C1 segment of cervical spinal cord (tissue), 14 donors: ENCODE data around the gene HMCN1.

ENCODE experiments used
- DNase-seq, 14 donors: peaks; one replicate each; lab custom pipeline; 2025; lab: John Stamatoyannopoulos, UW

Gene HMCN1

DNA sequence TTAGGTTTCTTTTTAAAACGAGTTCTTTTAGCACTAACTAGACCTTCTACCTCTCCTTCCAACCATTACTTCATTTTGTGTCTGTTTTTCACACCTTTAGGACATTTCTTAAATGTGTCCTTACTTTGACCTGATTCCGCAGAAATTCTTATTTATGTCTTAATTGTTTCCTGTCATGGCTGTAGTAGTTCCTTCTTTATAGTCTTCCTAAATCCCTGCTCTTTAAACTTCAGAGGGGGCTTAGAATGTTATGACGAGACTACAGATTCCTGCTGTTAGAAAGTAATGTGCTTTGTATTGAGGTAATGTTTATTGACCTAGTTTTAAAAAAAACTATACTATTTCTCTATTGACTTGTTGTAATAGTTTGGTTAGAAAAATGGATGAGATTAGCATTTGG, 70.4 kb downstream of the HMCN1 start:
- no peak for DNase-seq

DNA sequence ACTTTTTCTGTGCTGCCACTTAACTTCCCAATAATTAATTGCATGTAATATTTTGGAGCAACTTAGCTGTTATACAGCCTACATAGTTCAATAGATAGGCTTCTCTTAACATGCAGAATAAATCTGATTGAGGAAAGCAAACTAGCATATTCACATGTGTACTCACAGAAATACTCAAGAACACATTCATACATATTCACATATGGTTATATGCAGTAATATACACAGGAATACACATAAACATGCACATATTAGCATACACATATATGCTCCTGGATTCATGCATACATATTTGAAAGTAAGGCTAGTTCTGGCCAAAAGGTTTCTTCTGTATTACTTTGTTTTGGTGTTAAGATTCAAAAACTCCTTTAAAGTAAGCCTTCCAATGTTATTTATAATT, 73.1 kb downstream of the HMCN1 start:
- no peak for DNase-seq

DNA sequence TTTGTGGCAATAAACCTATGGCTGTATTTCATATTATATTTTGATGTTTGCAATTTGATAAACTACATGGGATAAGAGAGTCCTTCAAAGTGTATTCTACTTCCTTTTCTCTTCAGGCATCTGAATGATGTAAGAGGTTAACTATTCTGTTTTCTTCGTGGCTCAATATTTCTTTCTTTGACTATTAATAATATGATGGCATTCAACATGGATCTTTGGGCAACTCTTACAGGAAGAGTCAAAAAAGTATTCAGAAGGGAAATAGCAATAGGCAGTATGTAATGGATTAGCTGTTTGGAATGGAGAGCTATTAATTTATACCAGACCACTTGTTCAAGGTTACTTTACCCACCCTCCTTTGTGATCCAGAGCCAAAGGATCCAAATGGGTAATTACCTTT, 74.4 kb downstream of the HMCN1 start:
- no peak for DNase-seq

DNA sequence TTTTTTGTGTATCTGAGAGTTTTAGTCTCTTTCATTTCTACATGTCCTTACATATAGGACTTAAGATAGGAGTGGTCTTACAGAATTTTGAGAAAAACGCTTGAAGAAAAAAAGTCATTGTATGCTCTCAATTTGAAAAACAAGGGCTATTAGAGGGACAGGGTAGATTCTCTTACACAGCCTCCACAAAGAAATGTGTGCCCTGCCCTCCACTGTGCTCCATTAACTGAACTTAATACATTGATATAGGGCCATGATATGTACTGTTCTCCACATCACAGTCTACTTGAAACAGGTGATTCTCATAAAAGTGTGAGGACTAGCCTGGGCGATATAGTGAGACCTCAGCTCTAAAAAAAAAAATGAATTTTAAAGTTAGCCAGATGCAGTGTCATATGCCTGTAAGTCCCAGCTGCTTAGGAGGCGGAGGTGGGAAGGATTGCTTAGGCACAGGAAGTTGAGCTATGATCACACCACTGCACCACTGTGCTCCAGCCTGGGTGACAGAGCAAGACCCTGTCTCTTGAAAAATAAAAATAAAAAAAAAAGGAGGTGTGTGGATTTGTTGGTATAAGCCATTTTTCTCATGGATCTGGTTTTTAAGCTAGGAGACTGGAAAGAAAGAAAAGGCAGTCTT, 77.0 kb downstream of the HMCN1 start:
- DNase-seq: no peak

DNA sequence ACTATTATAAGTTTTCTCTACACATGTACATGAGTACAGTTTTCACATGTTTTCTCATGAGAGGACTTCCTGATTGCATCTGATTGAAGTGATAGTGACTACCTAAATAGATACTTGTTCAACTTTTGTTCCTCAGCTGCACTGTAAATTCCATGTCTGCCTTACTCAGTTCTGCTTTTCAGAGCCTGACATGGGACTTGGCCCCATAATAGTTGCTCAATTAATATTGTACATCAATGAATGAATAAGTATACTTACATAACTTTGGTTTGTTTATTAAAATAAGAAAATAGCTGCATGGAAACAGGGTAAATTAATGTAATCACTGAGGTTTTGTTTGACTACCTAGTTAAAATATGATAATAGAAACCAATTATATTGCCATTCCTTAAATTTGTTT, 78.7 kb downstream of the HMCN1 start:
- DNase-seq: no peak

- DNase-seq: no peak
Measured at GRCh38 chr1:185813401-185813979, 79.3 kb downstream of the HMCN1 start.

DNA sequence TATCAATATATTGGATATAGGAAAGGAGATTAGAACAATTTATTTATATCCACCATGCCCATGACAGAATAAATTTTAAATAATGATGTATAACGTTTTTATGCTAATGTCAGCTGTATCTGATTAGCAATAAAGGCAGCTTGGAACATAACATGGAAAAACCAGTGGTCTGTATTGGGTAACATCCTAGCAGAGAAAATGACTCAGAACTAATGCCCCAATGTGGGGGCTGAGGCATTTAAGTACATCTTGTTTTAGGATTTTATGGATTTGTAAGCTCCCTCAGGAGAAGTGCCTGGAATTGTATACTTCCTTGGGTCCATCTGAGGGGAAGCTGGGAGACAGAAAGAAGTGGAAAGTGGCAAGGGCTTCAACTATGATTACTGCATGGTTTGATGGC, 82.3 kb downstream of the HMCN1 start:
- DNase-seq: no peak

DNA sequence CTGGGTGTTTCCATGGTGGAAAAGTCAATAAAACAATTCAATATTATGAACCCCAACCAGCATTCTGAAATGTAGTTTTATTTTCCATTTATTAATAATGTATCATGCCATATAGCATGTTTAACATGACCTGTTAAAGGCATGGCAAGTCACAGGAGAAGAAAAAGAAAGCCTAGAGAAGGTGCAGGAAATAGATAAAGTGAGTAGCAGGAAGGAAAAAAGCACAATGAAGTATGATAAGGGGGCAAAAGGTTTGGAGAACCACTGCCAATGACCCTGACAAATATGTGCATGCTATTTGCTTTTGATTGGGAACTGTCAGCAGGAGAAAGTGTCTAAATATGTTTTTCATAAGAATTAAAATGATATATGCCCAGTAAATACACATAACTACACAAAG, 85.6 kb downstream of the HMCN1 start:
- no peak for DNase-seq

GRCh38 chr1:185821612-185822385, 87.6 kb downstream of the HMCN1 start:
- DNase-seq: no peak

DNA sequence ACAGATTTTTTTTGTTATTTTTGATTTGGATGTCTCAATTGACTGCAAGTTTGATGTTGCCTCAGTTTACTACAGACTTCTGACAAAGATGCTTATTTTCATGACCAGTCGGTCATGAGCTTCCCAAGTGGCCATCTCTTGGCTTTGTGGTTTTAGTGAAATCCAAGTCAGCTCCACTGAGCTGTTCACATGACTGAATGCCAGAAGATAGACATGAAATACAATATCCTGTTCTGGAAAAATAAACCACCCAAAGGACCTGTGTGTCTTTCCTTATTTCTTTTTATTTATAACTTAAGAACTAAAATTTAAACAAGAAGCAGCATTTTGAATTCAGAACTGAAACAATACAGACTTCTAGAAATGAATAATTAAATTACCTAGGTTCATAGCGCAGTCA, 89.3 kb downstream of the HMCN1 start:
- DNase-seq: no peak

DNA sequence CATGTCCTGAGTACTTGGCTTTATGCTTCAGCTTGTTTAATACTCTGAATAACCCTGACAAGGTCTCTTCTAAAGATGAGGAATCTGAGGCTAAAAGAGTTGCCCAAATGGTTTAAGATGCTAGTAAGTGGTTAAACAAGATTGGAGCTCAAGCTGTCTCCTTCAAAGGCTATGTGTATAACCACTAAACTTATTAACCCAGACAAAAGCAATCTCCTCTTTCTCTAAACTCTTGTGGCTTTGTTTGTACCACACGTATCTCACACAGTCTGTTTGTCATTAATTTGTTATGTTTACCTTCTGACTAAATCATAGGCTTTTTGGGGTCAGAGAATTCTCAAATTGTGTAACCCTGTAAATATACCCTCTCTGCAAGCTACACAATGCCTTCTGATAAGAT, 89.9 kb downstream of the HMCN1 start:
- no peak for DNase-seq

- no peak for DNase-seq
Measured at GRCh38 chr1:185825556-185825955, 91.4 kb downstream of the HMCN1 start.

DNA sequence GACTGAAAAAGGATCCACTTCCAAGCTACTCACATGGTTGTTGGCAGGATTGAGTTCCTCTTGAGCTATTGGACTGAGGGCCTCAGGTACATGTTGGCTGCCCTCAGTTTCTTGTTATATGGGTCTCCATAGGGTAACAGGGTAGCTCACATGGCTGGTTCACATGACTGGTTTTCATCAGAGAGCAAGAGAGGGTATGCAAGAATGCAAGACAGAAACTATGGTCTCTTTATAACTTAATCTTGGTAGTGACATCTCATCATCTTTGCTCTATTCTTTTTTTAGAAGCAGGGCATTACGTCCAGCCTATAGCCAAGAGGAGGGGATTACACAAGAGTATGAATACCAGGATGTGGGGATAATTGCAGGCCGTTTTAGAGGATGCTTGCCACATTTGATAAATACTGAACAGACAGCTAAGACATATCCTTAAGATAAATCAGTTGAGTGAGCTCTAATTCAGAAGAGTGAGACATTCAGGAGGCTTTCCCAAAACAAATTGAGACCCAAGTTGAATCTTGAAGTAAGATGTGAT, 100.2 kb downstream of the HMCN1 start:
- no peak for DNase-seq

DNA sequence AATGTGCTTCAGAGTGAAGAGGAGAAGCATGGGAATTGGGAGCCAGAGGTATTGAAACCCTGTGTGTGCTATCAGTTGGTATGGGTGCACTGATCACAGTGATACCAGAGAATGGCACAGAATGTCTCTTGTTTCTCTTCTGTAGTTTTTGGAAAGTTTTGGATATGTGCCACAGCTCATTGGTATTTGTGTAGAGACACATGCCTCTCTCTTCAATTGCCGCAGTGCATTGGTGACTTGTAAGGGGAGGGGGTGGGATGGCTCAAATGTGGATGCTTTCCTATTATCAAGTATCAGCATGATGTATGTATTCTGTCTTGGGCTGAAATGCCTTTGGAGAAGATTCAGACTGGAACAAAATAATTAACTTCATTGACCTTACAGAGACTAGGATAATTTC, 101.0 kb downstream of the HMCN1 start:
- no peak for DNase-seq

DNA sequence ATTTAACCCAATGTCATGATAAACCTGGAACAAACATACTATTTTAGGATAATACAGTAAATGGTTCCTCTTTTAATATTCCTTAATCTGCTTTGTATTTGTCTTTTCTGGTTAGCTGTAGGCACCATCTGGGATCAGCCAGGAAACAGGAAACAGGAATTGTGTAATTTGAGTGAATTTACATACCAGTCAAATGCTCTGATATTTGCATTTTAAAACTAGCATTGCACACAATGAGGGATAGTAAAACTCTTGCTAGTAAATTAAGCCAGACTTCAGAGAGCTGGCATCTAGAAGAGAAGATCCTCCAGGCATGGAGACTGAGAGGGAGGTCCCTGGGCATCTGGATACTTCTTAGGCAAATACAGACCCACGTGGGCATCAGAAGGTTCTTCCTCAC, 103.5 kb downstream of the HMCN1 start:
- no peak for DNase-seq

GRCh38 chr1:185838111-185838510, 103.9 kb downstream of the HMCN1 start:
- no peak for DNase-seq

DNA sequence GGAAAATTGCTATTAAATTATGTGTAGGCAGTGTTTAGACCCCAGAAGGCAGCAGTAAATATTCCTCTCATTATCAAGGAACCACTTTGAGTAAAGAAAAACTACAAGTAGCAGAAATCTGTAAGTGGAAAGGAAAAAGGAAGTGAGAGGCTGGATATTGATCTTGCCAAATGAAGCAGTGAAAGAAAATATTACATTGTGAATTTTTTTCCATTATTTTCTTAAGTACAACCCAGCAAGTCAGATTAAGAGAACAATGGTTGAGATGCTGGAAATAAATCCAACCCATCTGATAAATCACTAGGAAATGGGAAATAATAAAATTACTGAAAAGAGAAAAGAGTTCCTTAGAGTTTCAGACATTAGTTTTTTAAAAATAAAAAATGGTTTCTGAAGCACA, 106.7 kb downstream of the HMCN1 start:
- DNase-seq: no peak

DNA sequence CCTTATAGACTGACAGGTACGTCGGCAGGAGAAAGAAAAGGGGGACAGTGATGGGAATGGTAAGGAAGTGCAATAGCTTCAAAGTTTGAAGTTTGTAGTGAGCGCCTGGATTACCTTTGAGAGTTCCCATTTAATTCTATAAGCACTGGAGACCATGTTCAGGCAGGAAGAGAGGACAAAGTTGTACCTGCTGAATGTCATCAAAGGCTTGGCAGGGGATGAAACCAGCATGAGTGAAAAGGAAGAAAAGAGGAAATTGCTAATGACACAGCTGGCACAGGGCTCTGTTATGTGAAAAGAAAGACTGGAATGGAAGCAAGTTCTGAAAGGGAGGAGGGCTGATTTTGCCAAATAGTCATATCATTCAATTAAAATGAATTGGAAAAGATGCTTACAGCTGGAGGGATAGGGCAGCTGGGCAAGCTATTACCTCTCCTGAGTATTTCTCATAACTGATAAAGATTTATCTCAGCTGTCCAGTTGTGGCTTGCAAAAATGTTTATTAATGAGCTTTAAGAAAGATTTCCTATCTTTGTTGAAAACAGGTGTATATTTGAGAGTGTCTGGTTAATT, 109.2 kb downstream of the HMCN1 start:
- DNase-seq: no peak

- no peak for DNase-seq
Measured at GRCh38 chr1:185843986-185844385, 109.8 kb downstream of the HMCN1 start.

DNA sequence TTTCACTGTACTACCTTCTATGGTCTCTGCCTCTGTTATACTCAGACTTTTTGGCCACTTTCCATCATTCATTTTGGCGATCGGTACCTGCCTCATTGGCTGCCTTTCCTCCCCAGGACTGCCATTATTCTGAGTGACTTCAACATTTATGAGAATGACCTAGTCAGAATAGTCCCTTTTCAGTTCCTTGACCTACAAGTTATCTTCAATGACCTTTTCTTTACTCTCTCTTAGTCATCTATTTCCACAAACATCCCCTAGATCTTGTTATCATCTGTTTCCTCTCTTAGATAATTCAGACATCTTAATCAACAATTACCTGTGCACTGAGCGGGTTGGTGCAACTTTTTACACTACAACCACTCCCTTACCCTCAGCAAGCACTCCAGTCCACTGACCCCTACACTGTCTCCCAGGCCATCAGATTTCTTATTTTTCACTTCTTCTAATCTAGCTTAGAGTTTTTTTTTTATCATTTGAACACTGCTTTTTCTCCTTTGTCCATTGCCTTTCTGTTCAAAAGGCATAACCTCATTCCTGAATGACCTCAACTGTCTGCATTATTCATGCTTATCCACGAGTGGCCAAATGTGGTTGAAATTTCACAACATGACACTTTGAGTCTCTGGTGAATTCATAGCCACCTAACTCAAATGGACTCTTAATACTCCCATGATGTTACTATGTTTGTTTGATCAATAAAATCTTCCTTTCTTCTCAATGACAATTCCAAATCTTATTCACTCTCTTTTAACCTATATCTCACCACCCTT, 112.7 kb downstream of the HMCN1 start:
- DNase-seq: no peak

GRCh38 chr1:185849014-185849413, 114.8 kb downstream of the HMCN1 start:
- DNase-seq: no peak

GRCh38 chr1:185850366-185850765, 116.2 kb downstream of the HMCN1 start:
- DNase-seq: no peak
